ENCODE data around the gene DUXB.

The DUXB gene

GRCh38 chr16:75701361-75701760 lies at the start of gene DUXB:
Gene DUXB, minus strand, starts transcription at chr16:75701461. Its CDS starts 43 bp downstream, at chr16:75701418.
- no peak for DNase-seq

GRCh38 chr16:75750528-75750927 lies 49.3 kb upstream of the DUXB start:
- DNase-seq = no peak

GRCh38 chr16:75746359-75746758 lies 45.1 kb upstream of the DUXB start:
- DNase-seq = no peak

- no peak for DNase-seq
Observed at GRCh38 chr16:75745823-75746222, 44.6 kb upstream of the DUXB start.

GRCh38 chr16:75745242-75745641 lies 44.0 kb upstream of the DUXB start:
- no peak for DNase-seq

- DNase-seq = no peak
Observed at GRCh38 chr16:75742424-75743047, 41.3 kb upstream of the DUXB start.

GRCh38 chr16:75733305-75734211 lies 32.3 kb upstream of the DUXB start:
- no peak for DNase-seq

GRCh38 chr16:75732871-75733270 lies 31.6 kb upstream of the DUXB start:
- DNase-seq = no peak

GRCh38 chr16:75727221-75727620 lies 26.0 kb upstream of the DUXB start:
- no peak for DNase-seq

GRCh38 chr16:75726390-75726789 lies 25.1 kb upstream of the DUXB start, which contains the start of gene CPHXL:
Gene CPHXL, minus strand, starts transcription at chr16:75726490. Its CDS starts 48 bp downstream, at chr16:75726442.
- DNase-seq = no peak

- no peak for DNase-seq
Observed at GRCh38 chr16:75718452-75718851, 17.2 kb upstream of the DUXB start.

GRCh38 chr16:75714661-75715060 lies 13.4 kb upstream of the DUXB start:
- DNase-seq = no peak

GRCh38 chr16:75710344-75710743 lies 9.1 kb upstream of the DUXB start:
- DNase-seq = no peak

- DNase-seq = no peak
Observed at GRCh38 chr16:75703306-75703705, 2.0 kb upstream of the DUXB start.

GRCh38 chr16:75702242-75702641 lies 981 bp upstream of the DUXB start:
- no peak for DNase-seq

GRCh38 chr16:75697571-75697970 lies 3.7 kb downstream of the DUXB start:
- no peak for DNase-seq

GRCh38 chr16:75695708-75696107 lies 5.6 kb downstream of the DUXB start:
- DNase-seq = no peak

- DNase-seq = no peak
Observed at GRCh38 chr16:75687361-75687760, 13.9 kb downstream of the DUXB start.

- DNase-seq = no peak
Observed at GRCh38 chr16:75682308-75682707, 19.0 kb downstream of the DUXB start.

GRCh38 chr16:75679366-75679765 lies 21.9 kb downstream of the DUXB start:
- DNase-seq = no peak

GRCh38 chr16:75676909-75677308 lies 24.4 kb downstream of the DUXB start, which contains the start of gene CPHXL2:
Gene CPHXL2, minus strand, starts transcription at chr16:75677009. Its CDS starts 10 bp downstream, at chr16:75676999.
- DNase-seq = no peak

- no peak for DNase-seq
Observed at GRCh38 chr16:75667503-75667902, 33.8 kb downstream of the DUXB start.

GRCh38 chr16:75660726-75661302 lies 40.4 kb downstream of the DUXB start:
- no peak for DNase-seq

GRCh38 chr16:75660321-75660720 lies 40.9 kb downstream of the DUXB start:
- DNase-seq = no peak

Measured in CD4-positive, alpha-beta T cell treated with Interleukin-15 for 1 hour (primary cell).